Measurements from ENCODE around the gene CCIN.

CCIN gene

GRCh38 chr9:36189976-36190375 lies 20.8 kb downstream of the CCIN start:
- Histone ChIP-seq H3K9me3 (ENCODE audit: insufficient read depth, low read length) (no peaks in the 10 kb centered on the region), H3K27ac (ENCODE audit: low read depth, low read length) (peak overlapping the region; percentile 69), H3K27me3 (ENCODE audit: low read length) (no peaks in the 10 kb centered on the region), H3K9me2 (replicated peaks; ENCODE audit: insufficient read depth, low read length) (no peaks in the 10 kb centered on the region), H3K4me2 (ENCODE audit: low read depth, low read length, poor library complexity, severe bottlenecking) (peak overlapping the region; percentile 98), H3K9ac (ENCODE audit: low read length) (peak overlapping the region; percentile 91), H3F3A (ENCODE audit: insufficient read depth) (no peaks in the 10 kb centered on the region; the same call in 1 of the 2 replicates), H4K20me1 (ENCODE audit: low read depth, low read length) (peaks cover 27% of the 10 kb centered on the region), H2AFZ (ENCODE audit: low read depth, low read length, severe bottlenecking) (peak overlapping the region; percentile 87), H3K36me3 (ENCODE audit: low read length) (no peaks in the 10 kb centered on the region; the same call in 1 of the 2 replicates), H3K79me2 (ENCODE audit: insufficient read depth, low read length) (peaks cover 42% of the 10 kb centered on the region), H3K4me3 (ENCODE audit: insufficient read depth, low read length, poor library complexity, severe bottlenecking) (peak overlapping the region; percentile 79)
- TF ChIP-seq EZH2phosphoT487 (conservative IDR thresholded peaks at IDR 0.05; ENCODE audit: low read length): no peak
- TF ChIP-seq CTCF (IDR thresholded peaks at IDR 0.05; ENCODE audit: insufficient read depth, low read length, poor library complexity, severe bottlenecking): no peak

- Histone ChIP-seq H3F3A (ENCODE audit: insufficient read depth) (no peaks in the 10 kb centered on the region; the same call in 1 of the 2 replicates), H3K9me3 (ENCODE audit: insufficient read depth, low read length) (no peaks in the 10 kb centered on the region), H3K9me2 (replicated peaks; ENCODE audit: insufficient read depth, low read length) (no peaks in the 10 kb centered on the region), H3K79me2 (ENCODE audit: insufficient read depth, low read length) (peaks cover 49% of the 10 kb centered on the region), H4K20me1 (ENCODE audit: low read depth, low read length) (peaks cover 32% of the 10 kb centered on the region), H3K36me3 (ENCODE audit: low read length) (no peaks in the 10 kb centered on the region; the same call in 1 of the 2 replicates), H3K4me3 (ENCODE audit: insufficient read depth, low read length, poor library complexity, severe bottlenecking) (peak within 1 kb of the TSS; percentile 79), H3K27ac (ENCODE audit: low read depth, low read length) (peak within 1 kb of the TSS; percentile 69), H2AFZ (ENCODE audit: low read depth, low read length, severe bottlenecking) (peak within 1 kb of the TSS; percentile 87), H3K9ac (ENCODE audit: low read length) (peak within 1 kb of the TSS; percentile 91), H3K4me2 (ENCODE audit: low read depth, low read length, poor library complexity, severe bottlenecking) (peak within 1 kb of the TSS; percentile 98), H3K27me3 (ENCODE audit: low read length) (no peaks in the 10 kb centered on the region)
- TF ChIP-seq CTCF (IDR thresholded peaks at IDR 0.05; ENCODE audit: insufficient read depth, low read length, poor library complexity, severe bottlenecking) (peak; percentile 61), EZH2phosphoT487 (conservative IDR thresholded peaks at IDR 0.05; ENCODE audit: low read length) (no peak)
These were observed 21.5 kb downstream of the CCIN start, which contains the start of gene CLTA for GRCh38 chr9:36190388-36191289. TSS of gene CLTA (plus strand) at chr9:36190921. CDS start at chr9:36191057, 136 bp downstream.

- H2AFZ ChIP-seq (ENCODE audit: low read depth, low read length, severe bottlenecking): peak overlapping the region; percentile 50
- H3K79me2 ChIP-seq (ENCODE audit: insufficient read depth, low read length): peaks cover 51% of the 10 kb centered on the region
- no peaks in the 10 kb centered on the region for H3K9me3 ChIP-seq (ENCODE audit: insufficient read depth, low read length)
- TF ChIP-seq CTCF (IDR thresholded peaks at IDR 0.05; ENCODE audit: insufficient read depth, low read length, poor library complexity, severe bottlenecking) (no peak), EZH2phosphoT487 (conservative IDR thresholded peaks at IDR 0.05; ENCODE audit: low read length) (no peak)
- H3F3A ChIP-seq (ENCODE audit: insufficient read depth): no peaks in the 10 kb centered on the region; the same call in 1 of the 2 replicates
- H3K9me2 ChIP-seq (replicated peaks; ENCODE audit: insufficient read depth, low read length): no peaks in the 10 kb centered on the region
- peak overlapping the region; percentile 91 for H3K9ac ChIP-seq (ENCODE audit: low read length)
- peak overlapping the region; percentile 63 for H3K27ac ChIP-seq (ENCODE audit: low read depth, low read length)
- H3K27me3 ChIP-seq (ENCODE audit: low read length): no peaks in the 10 kb centered on the region
- peak overlapping the region; percentile 85 for H3K4me2 ChIP-seq (ENCODE audit: low read depth, low read length, poor library complexity, severe bottlenecking)
- H3K4me3 ChIP-seq (ENCODE audit: insufficient read depth, low read length, poor library complexity, severe bottlenecking): peak overlapping the region; percentile 79
- H3K36me3 ChIP-seq (ENCODE audit: low read length): no peaks in the 10 kb centered on the region; the same call in 1 of the 2 replicates
- H4K20me1 ChIP-seq (ENCODE audit: low read depth, low read length): peaks cover 32% of the 10 kb centered on the region
These were observed 22.1 kb downstream of the CCIN start for GRCh38 chr9:36191290-36191645.
